Thoracic aorta (tissue), 2 donors: ENCODE data around the gene IGSF8. TPM values are rescaled to one million over a fixed set of nuclear protein-coding genes. Genes with fewer than 3 reads are reported as not detected.

Source experiments
- ATAC-seq: fragments of 150-250 bp; one replicate; pipeline ENCODE4 v1.8.0; 2017; ENCODE audit warnings: low read depth; ENCODE audit not compliant: insufficient number of reproducible peaks, low FRiP score
- DNase-seq: peaks from one replicate; pipeline ENCODE4 v3.0.0-alpha.2; 2020; ENCODE audit warnings: low spot score
- H3K27ac ChIP-seq, 2 donors: fragments of 200-600 bp; sonication (generic); 1 replicate in 1 of 2; 2 replicates in 1 of 2; pipeline ENCODE4 v1.5.1; 2016; ENCODE audit warnings: mild to moderate bottlenecking in 2 of 2, moderate library complexity in 2 of 2
- H3K27me3 ChIP-seq: fragments of 200-600 bp; sonication (generic); replicated peaks from 2 replicates; pipeline ENCODE4 v1.6.0; 2016; ENCODE audit warnings: mild to moderate bottlenecking; ENCODE audit not compliant: insufficient read depth
- H3K36me3 ChIP-seq: fragments of 200-600 bp; sonication (generic); one replicate; pipeline ENCODE4 v1.5.1; 2016
- H3K4me1 ChIP-seq, 2 donors: fragments of 200-600 bp; sonication (generic); 1 replicate in 1 of 2; 2 replicates in 1 of 2; pipeline versions ENCODE4 v1.5.1 to v1.6.0; 2016; ENCODE audit warnings: low read depth in 2 of 2, mild to moderate bottlenecking in 1 of 2; ENCODE audit not compliant: control insufficient read depth in 1 of 2
- H3K4me3 ChIP-seq: fragments of 200-600 bp; sonication (generic); 2 replicates; pipeline ENCODE4 v1.5.1; 2016; ENCODE audit warnings: mild to moderate bottlenecking
- H3K9me3 ChIP-seq: fragments of 200-600 bp; sonication (generic); 2 replicates; pipeline ENCODE4 v1.5.1; 2016
- total RNA-seq, 2 donors: library from RNA; depleted of rRNA; stranded (reverse); fragments of >200 nt; gene quantifications; one replicate each; pipeline versions ENCODE4 v1.1.0 to v1.2.3, GENCODE V29; 2016
- TF ChIP-seq, protein P1 (sequence below): fragments of 200-600 bp; sonication (generic); IDR thresholded peaks from one replicate; pipeline ENCODE4 v1.5.1; 2019; ENCODE audit warnings: antibody characterized with exemption

Gene IGSF8
- total RNA-seq, 2 donors from 2014 or later, result 29.6 to 40.8 TPM

DNA sequence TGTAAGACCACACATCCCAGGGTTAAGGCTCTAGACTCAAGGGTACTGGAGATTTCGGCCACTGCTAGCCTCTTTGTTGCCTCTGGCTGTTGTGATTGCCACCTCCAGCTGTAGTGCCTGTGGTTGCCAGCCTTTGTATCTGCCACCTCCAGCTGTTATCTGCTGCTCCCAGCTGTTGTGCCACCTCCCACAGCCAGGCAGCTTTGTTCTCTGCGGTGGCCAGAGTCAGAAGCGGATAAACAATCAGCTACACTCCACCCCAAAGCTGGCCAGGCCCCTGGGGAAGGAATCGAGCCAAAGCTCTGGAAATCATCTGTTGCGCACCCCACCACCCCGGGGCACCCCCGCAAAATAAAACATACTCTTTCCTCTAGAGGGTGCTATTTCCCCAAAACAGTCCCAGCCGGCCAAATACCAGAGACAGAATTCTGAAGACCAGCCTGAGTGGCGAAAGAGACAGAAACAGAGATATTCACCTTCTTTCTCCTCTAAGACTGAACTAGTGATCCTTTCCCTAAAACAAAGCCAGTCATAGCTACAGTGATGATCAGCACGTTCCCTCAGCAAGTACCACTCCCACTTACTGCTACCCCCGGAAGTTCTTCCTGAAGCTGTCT is 51.8 kb downstream of the IGSF8 start:
- TF ChIP-seq, protein P1, sequence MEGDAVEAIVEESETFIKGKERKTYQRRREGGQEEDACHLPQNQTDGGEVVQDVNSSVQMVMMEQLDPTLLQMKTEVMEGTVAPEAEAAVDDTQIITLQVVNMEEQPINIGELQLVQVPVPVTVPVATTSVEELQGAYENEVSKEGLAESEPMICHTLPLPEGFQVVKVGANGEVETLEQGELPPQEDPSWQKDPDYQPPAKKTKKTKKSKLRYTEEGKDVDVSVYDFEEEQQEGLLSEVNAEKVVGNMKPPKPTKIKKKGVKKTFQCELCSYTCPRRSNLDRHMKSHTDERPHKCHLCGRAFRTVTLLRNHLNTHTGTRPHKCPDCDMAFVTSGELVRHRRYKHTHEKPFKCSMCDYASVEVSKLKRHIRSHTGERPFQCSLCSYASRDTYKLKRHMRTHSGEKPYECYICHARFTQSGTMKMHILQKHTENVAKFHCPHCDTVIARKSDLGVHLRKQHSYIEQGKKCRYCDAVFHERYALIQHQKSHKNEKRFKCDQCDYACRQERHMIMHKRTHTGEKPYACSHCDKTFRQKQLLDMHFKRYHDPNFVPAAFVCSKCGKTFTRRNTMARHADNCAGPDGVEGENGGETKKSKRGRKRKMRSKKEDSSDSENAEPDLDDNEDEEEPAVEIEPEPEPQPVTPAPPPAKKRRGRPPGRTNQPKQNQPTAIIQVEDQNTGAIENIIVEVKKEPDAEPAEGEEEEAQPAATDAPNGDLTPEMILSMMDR, result peak; percentile 57
- ATAC-seq, result peak; percentile 51
- H3K9me3 ChIP-seq, result no peaks in the 10 kb centered on the region
- peak overlapping the region; percentile 43 for H3K4me3 ChIP-seq
- H3K27ac ChIP-seq, result no peak overlapping the region
- H3K27me3 ChIP-seq, result no peaks in the 10 kb centered on the region
- H3K36me3 ChIP-seq, result no peaks in the 10 kb centered on the region
- peaks cover 0 to 12% of the 10 kb centered on the region in 2 donors for H3K4me1 ChIP-seq
- DNase-seq, result no peak

DNA sequence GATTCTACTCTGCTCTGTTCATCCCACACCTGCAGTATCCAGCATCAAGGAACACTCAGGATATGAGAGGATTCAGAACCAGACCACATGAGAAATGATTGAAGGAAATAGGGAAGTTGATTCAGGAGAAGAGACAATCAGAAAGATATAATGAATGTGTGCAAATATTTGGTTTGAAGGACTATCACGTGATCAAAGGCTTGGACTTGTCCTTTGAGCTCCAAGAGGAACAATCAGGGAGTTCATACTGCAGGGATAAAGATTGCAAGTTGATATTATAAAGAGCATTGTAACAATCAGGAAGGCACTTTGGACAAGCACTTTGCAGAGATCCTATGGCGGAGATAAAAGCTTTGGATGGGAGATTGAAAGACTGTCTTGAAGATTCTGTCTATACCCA is 52.8 kb downstream of the IGSF8 start:
- H3K27ac ChIP-seq, result no peak overlapping the region
- TF ChIP-seq, protein P1, result no peak

DNA sequence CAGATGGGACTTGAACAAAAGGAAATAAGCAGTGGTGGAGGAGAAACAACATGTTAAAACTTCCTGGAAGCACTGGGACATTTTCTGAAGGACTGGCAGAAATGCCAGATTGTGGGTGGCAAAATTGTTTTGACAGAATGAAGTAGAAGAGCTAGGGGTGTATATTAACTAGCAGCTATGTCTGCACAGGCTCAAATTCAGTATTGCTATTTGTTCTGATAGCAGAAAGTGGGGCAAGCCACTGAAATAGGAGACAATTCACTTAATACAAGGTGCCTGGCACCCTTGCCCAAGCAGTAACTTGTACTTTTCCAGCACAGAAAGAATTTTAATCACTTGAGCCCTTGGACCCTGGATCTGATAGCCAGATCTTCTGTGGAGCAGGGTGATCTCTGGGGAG is 54.9 kb downstream of the IGSF8 start:
- Histone ChIP-seq H3K4me3 (no peak overlapping the region), H3K27me3 (no peaks in the 10 kb centered on the region)

More for the DNA sequence above, 52.8 kb downstream of the IGSF8 start:
- no peak for DNase-seq
- ATAC-seq, result no peak
- Histone ChIP-seq H3K27me3 (no peaks in the 10 kb centered on the region), H3K4me3 (no peak overlapping the region), H3K36me3 (no peaks in the 10 kb centered on the region), H3K9me3 (no peaks in the 10 kb centered on the region), H3K4me1 (peaks cover 0 to 12% of the 10 kb centered on the region in 2 donors)

More for the DNA sequence above, 54.9 kb downstream of the IGSF8 start:
- H3K9me3 ChIP-seq, result no peaks in the 10 kb centered on the region
- peaks cover 0 to 12% of the 10 kb centered on the region in 2 donors for H3K4me1 ChIP-seq
- TF ChIP-seq, protein P1, result no peak
- no peak for DNase-seq
- no peak overlapping the region for H3K27ac ChIP-seq
- no peaks in the 10 kb centered on the region for H3K36me3 ChIP-seq
- no peak for ATAC-seq

Other genes starting within 250 kb of the IGSF8 start
- not detected for gene VSIG8, start 236.0 kb downstream of the IGSF8 start, total RNA-seq
- gene CFAP45, start 198.5 kb downstream of the IGSF8 start, total RNA-seq, result 1 to 10 TPM in 1 of 2 donors, under 1 TPM in 1; 0.95 to 2.1 TPM
- 100 to 1,000 TPM; 298 to 352 TPM for gene TAGLN2, start 173.1 kb downstream of the IGSF8 start, total RNA-seq
- gene IGSF9, start 153.0 kb downstream of the IGSF8 start, total RNA-seq, result under 1 TPM in 1 of 2 donors, not detected in 1; 0.99 TPM
- gene SLAMF9, start 144.4 kb downstream of the IGSF8 start, total RNA-seq, result not detected
- gene PIGM, start 66.6 kb downstream of the IGSF8 start, total RNA-seq, result 1 to 10 TPM; 5.0 to 6.8 TPM
- gene KCNJ10, start 28.5 kb downstream of the IGSF8 start, total RNA-seq, result not detected
- under 1 TPM in 1 of 2 donors, not detected in 1; 0.95 TPM for gene KCNJ9, start 17.1 kb downstream of the IGSF8 start, total RNA-seq
- gene ATP1A2, start 17.1 kb upstream of the IGSF8 start, total RNA-seq, result 100 to 1,000 TPM in 1 of 2 donors, 10 to 100 TPM in 1; 86.0 to 146 TPM
- 1 to 10 TPM in 1 of 2 donors, under 1 TPM in 1; 0.68 to 1.1 TPM for gene ATP1A4, start 53.0 kb upstream of the IGSF8 start, total RNA-seq
- 10 to 100 TPM in 1 of 2 donors, 1 to 10 TPM in 1; 6.0 to 10.7 TPM for gene CASQ1, start 92.0 kb upstream of the IGSF8 start, total RNA-seq
- 100 to 1,000 TPM; 131 to 194 TPM for gene PEA15, start 106.8 kb upstream of the IGSF8 start, total RNA-seq
- gene DCAF8, start 163.9 kb upstream of the IGSF8 start, total RNA-seq, result 100 to 1,000 TPM; 124 to 167 TPM
- 10 to 100 TPM; 42.8 to 45.4 TPM for gene PEX19, start 186.5 kb upstream of the IGSF8 start, total RNA-seq
- 100 to 1,000 TPM; 114 to 162 TPM for gene COPA, start 244.6 kb upstream of the IGSF8 start, total RNA-seq
- gene NCSTN, start 244.8 kb upstream of the IGSF8 start, total RNA-seq, result 10 to 100 TPM; 49.4 to 67.1 TPM